Peyer's patch (tissue), 4 donors: Measurements from ENCODE around the gene LCN10.

Source experiments
- CTCF ChIP-seq, 6 experiments: fragments of 450-650 bp in 4 of 6; fragments of 200-600 bp in 2 of 6; sonication (generic) in 1 of 6; IDR thresholded peaks; one replicate each; pipeline ENCODE4 v1.5.1; 2017 to 2019; ENCODE audit warnings: antibody characterized with exemption in 6 of 6, mild to moderate bottlenecking in 3 of 6, moderate library complexity in 1 of 6
- POLR2A ChIP-seq, 2 donors: fragments of 450-650 bp; IDR thresholded peaks; one replicate each; pipeline ENCODE4 v1.5.1; 2017; ENCODE audit warnings: antibody characterized with exemption in 2 of 2, mild to moderate bottlenecking in 2 of 2, moderate library complexity in 2 of 2

- TF ChIP-seq CTCF (IDR thresholded peaks at IDR 0.05) (no peak), POLR2A (IDR thresholded peaks at IDR 0.05) (no peak)
These were observed 10.1 kb downstream of the LCN10 start for GRCh38 chr9:136732444-136733178.
